ENCODE results near the gene RUNX1. TPM values are rescaled to one million over a fixed set of nuclear protein-coding genes. Genes with fewer than 3 reads are reported as not detected.

RUNX1 gene
- total RNA-seq, 4 donors from 2014 or later, result 2.9 to 18.7 (median 7.7) TPM

GRCh38 chr21:34939673-34940331 lies 109.3 kb downstream of the RUNX1 start:
- TF ChIP-seq POLR2A (IDR thresholded peaks at IDR 0.05), result no peak
- no peak for TF ChIP-seq CTCF (IDR thresholded peaks at IDR 0.05)
- no peak for DNase-seq
- WGBS, 2 donors, result 79 to 81% methylated on average over 6 of the region's 6 CpGs
- Histone ChIP-seq H3K4me1 (no peaks in the 10 kb centered on the region), H3K36me3 (no peaks in the 10 kb centered on the region), H3K27ac (no peak overlapping the region), H3K27me3 (no peaks in the 10 kb centered on the region), H3K9me3 (no peaks in the 10 kb centered on the region), H3K4me3 (replicated peaks in 1 of 3) (no peak overlapping the region)
- intact Hi-C loops (cut with DNase I), result no loop called here

- Histone ChIP-seq H3K4me1 (no peaks in the 10 kb centered on the region), H3K27ac (no peak overlapping the region), H3K4me3 (replicated peaks in 1 of 3) (no peak overlapping the region), H3K9me3 (no peaks in the 10 kb centered on the region), H3K27me3 (no peaks in the 10 kb centered on the region), H3K36me3 (no peaks in the 10 kb centered on the region)
- intact Hi-C loops (cut with DNase I), result no loop called here
- DNase-seq, result no peak
- 82 to 84% methylated on average over 2 of the region's 2 CpGs for whole genome bisulfite sequencing, 2 donors
- TF ChIP-seq CTCF (IDR thresholded peaks at IDR 0.05) (no peak), POLR2A (IDR thresholded peaks at IDR 0.05) (no peak)
These were observed 110.9 kb downstream of the RUNX1 start for GRCh38 chr21:34938089-34938764.

- intact Hi-C loops (cut with DNase I), result no loop called here
- DNase-seq, result no peak
- no peaks in the 10 kb centered on the region for H3K27me3 ChIP-seq
- H3K36me3 ChIP-seq, result no peaks in the 10 kb centered on the region
- H3K27ac ChIP-seq, result no peak overlapping the region
- no peaks in the 10 kb centered on the region for H3K9me3 ChIP-seq
- H3K4me1 ChIP-seq, result no peaks in the 10 kb centered on the region
- WGBS, 2 donors, result 92 to 94% methylated on average over 4 of the region's 4 CpGs
- TF ChIP-seq CTCF (IDR thresholded peaks at IDR 0.05), result no peak
- no peak for TF ChIP-seq POLR2A (IDR thresholded peaks at IDR 0.05)
- H3K4me3 ChIP-seq (replicated peaks in 1 of 3), result no peak overlapping the region
These were observed 112.1 kb downstream of the RUNX1 start for GRCh38 chr21:34936883-34937563.

GRCh38 chr21:34936371-34936789 lies 112.7 kb downstream of the RUNX1 start:
- no peaks in the 10 kb centered on the region for H3K9me3 ChIP-seq
- no peaks in the 10 kb centered on the region for H3K36me3 ChIP-seq
- H3K27ac ChIP-seq, result no peak overlapping the region
- TF ChIP-seq CTCF (IDR thresholded peaks at IDR 0.05) (no peak), POLR2A (IDR thresholded peaks at IDR 0.05) (no peak)
- H3K27me3 ChIP-seq, result no peaks in the 10 kb centered on the region
- no peak for DNase-seq
- H3K4me3 ChIP-seq (replicated peaks in 1 of 3), result no peak overlapping the region
- 73 to 75% methylated on average over 11 of the region's 11 CpGs for WGBS, 2 donors
- intact Hi-C loops (cut with DNase I), result no loop called here
- H3K4me1 ChIP-seq, result no peaks in the 10 kb centered on the region

GRCh38 chr21:34935898-34936297 lies 113.2 kb downstream of the RUNX1 start:
- 84 to 86% methylated on average over 4 of the region's 4 CpGs for WGBS, 2 donors
- no peak overlapping the region for H3K4me3 ChIP-seq (replicated peaks in 1 of 3)
- intact Hi-C loops (cut with DNase I), result no loop called here

More at GRCh38 chr21:34935898-34936297, 113.2 kb downstream of the RUNX1 start:
- Histone ChIP-seq H3K9me3 (no peaks in the 10 kb centered on the region), H3K27ac (no peak overlapping the region), H3K27me3 (no peaks in the 10 kb centered on the region), H3K4me1 (no peaks in the 10 kb centered on the region), H3K36me3 (no peaks in the 10 kb centered on the region)
- DNase-seq, result no peak
- no peak for TF ChIP-seq POLR2A (IDR thresholded peaks at IDR 0.05)
- TF ChIP-seq CTCF (IDR thresholded peaks at IDR 0.05), result no peak
